GM06990 (cell line): Measurements from ENCODE around the gene VAV1.
A peak's percentile ranks its signal among the peaks of the same experiment; 100 is the strongest.
"Not testable (repeated sequence)": the region's sequence is repeated elsewhere in the genome, so short reads cannot be mapped to it uniquely, and the experiment has no call there.

Source experiments
- DNase-seq: peaks from one replicate; pipeline ENCODE4 v3.0.0-alpha.2; 2011; ENCODE audit not compliant: insufficient read length; ENCODE audit errors: extremely low read depth
- H3K27me3 ChIP-seq: replicated peaks from 2 replicates; pipeline ENCODE4 v1.6.0; 2011; ENCODE audit warnings: low read length; ENCODE audit not compliant: control insufficient read depth, insufficient read depth
- H3K36me3 ChIP-seq: 2 replicates; pipeline ENCODE4 v1.5.1; 2011; ENCODE audit warnings: low read length; ENCODE audit not compliant: control insufficient read depth, insufficient read depth
- H3K4me3 ChIP-seq: replicated peaks from 2 replicates; pipeline ENCODE4 v1.5.1; 2011; ENCODE audit warnings: low read depth, mild to moderate bottlenecking, control low read depth, low read length
- CTCF ChIP-seq: IDR thresholded peaks from 2 replicates; pipeline ENCODE4 v1.5.1; 2011; ENCODE audit warnings: low read length, control low read depth, mild to moderate bottlenecking, inconsistent platforms; ENCODE audit not compliant: insufficient read depth, poor library complexity, severe bottlenecking

VAV1 gene

GRCh38 chr19:6745965-6746364, 26.5 kb upstream of the VAV1 start:
- Histone ChIP-seq H3K4me3 (no peak overlapping the region), H3K27me3 (no peaks in the 10 kb centered on the region), H3K36me3 (peaks cover 26% of the 10 kb centered on the region)
- no peak for DNase-seq
- no peak for TF ChIP-seq CTCF

GRCh38 chr19:6748543-6748942, 24.0 kb upstream of the VAV1 start:
- not testable (repeated sequence) for DNase-seq, H3K27me3 ChIP-seq, H3K4me3 ChIP-seq
- peaks cover 29% of the 10 kb centered on the region for H3K36me3 ChIP-seq

GRCh38 chr19:6750062-6750461, 22.4 kb upstream of the VAV1 start:
- no peak for DNase-seq
- TF ChIP-seq CTCF: no peak
- H3K4me3 ChIP-seq: no peak overlapping the region
- no peaks in the 10 kb centered on the region for H3K27me3 ChIP-seq
- H3K36me3 ChIP-seq: peaks cover 22% of the 10 kb centered on the region

GRCh38 chr19:6751189-6751588, 21.3 kb upstream of the VAV1 start:
- peaks cover 21% of the 10 kb centered on the region for H3K36me3 ChIP-seq
- TF ChIP-seq CTCF: no peak

GRCh38 chr19:6752256-6753177, 20.0 kb upstream of the VAV1 start:
- DNase-seq: no peak
- no peaks in the 10 kb centered on the region for H3K27me3 ChIP-seq
- peak overlapping the region; percentile 64 for H3K4me3 ChIP-seq
- H3K36me3 ChIP-seq: peaks cover 19% of the 10 kb centered on the region
- no peak for TF ChIP-seq CTCF

More at GRCh38 chr19:6751189-6751588, 21.3 kb upstream of the VAV1 start:
- Histone ChIP-seq H3K4me3 (no peak overlapping the region), H3K27me3 (no peaks in the 10 kb centered on the region)
- DNase-seq: no peak

- peak; percentile 91 for DNase-seq
- no peaks in the 10 kb centered on the region for H3K27me3 ChIP-seq
- peaks cover 16% of the 10 kb centered on the region for H3K36me3 ChIP-seq
- H3K4me3 ChIP-seq: peak overlapping the region; percentile 64
- peak; percentile 72 for TF ChIP-seq CTCF
Measured at GRCh38 chr19:6753178-6754031, 19.1 kb upstream of the VAV1 start.
